ENCODE data around the gene MYH8. TPM values are rescaled to one million over a fixed set of nuclear protein-coding genes. Genes with fewer than 3 reads are reported as not detected.

Gene MYH8
- total RNA-seq, 1 donor from 2014 or later: not detected

GRCh38 chr17:10357768-10358167 is 64.0 kb downstream of the MYH8 start:
- Histone ChIP-seq H3K4me1 (ENCODE audit: insufficient read depth, low read length) (no peaks in the 10 kb centered on the region), H4K20me1 (ENCODE audit: insufficient read depth, low read length) (no peaks in the 10 kb centered on the region), H3K9ac (ENCODE audit: low read length) (no peak overlapping the region), H3K79me2 (ENCODE audit: insufficient read depth, low read length) (no peaks in the 10 kb centered on the region), H2AFZ (ENCODE audit: low read depth, low read length) (no peak overlapping the region), H3K9me3 (ENCODE audit: insufficient read depth, low read depth, low read length) (peaks cover 5% of the 10 kb centered on the region), H3K4me2 (ENCODE audit: low read length) (no peak overlapping the region), H3K36me3 (ENCODE audit: insufficient read depth, low read length) (no peaks in the 10 kb centered on the region), H3K4me3 (ENCODE audit: insufficient read depth, low read depth, low read length) (no peak overlapping the region), H3K27ac (ENCODE audit: low read depth, low read length) (no peak overlapping the region), H3K27me3 (ENCODE audit: insufficient read depth, low read length) (no peaks in the 10 kb centered on the region)
- Mint-ChIP-seq H3K27ac (ENCODE audit: unreplicated experiment) (no peak overlapping the region), H3K36me3 (ENCODE audit: low read depth, unreplicated experiment) (no peaks in the 10 kb centered on the region), H3K9me3 (ENCODE audit: unreplicated experiment) (no peaks in the 10 kb centered on the region), H3K4me1 (ENCODE audit: low read depth, unreplicated experiment) (peaks cover 2% of the 10 kb centered on the region), H3K27me3 (ENCODE audit: low read depth, unreplicated experiment) (no peaks in the 10 kb centered on the region), H3K4me3 (ENCODE audit: unreplicated experiment) (no peak overlapping the region)
- FAIRE-seq (no peak), DNase-seq (ENCODE audit: low read depth) (no peak)
- TF ChIP-seq EZH2 (IDR thresholded peaks at IDR 0.05; ENCODE audit: insufficient read depth, low read length) (no peak), CTCF (IDR thresholded peaks at IDR 0.05; ENCODE audit: insufficient read depth, low read depth, low read length) (no peak)

GRCh38 chr17:10354651-10355050 is 67.1 kb downstream of the MYH8 start:
- no peak overlapping the region for H2AFZ ChIP-seq (ENCODE audit: low read depth, low read length)
- DNase-seq (ENCODE audit: low read depth) (no peak), FAIRE-seq (no peak)
- H3K27me3 Mint-ChIP-seq (ENCODE audit: low read depth, unreplicated experiment): no peaks in the 10 kb centered on the region
- H3K9ac ChIP-seq (ENCODE audit: low read length): no peak overlapping the region
- no peaks in the 10 kb centered on the region for H3K4me1 ChIP-seq (ENCODE audit: insufficient read depth, low read length)
- no peak overlapping the region for H3K4me2 ChIP-seq (ENCODE audit: low read length)
- H3K36me3 ChIP-seq (ENCODE audit: insufficient read depth, low read length): no peaks in the 10 kb centered on the region
- H3K27ac ChIP-seq (ENCODE audit: low read depth, low read length): no peak overlapping the region
- H3K79me2 ChIP-seq (ENCODE audit: insufficient read depth, low read length): no peaks in the 10 kb centered on the region
- no peak overlapping the region for H3K27ac Mint-ChIP-seq (ENCODE audit: unreplicated experiment)
- no peak overlapping the region for H3K4me3 ChIP-seq (ENCODE audit: insufficient read depth, low read depth, low read length)
- H3K9me3 ChIP-seq (ENCODE audit: insufficient read depth, low read depth, low read length): peaks cover 8% of the 10 kb centered on the region
- no peaks in the 10 kb centered on the region for H3K4me1 Mint-ChIP-seq (ENCODE audit: low read depth, unreplicated experiment)
- no peak overlapping the region for H3K4me3 Mint-ChIP-seq (ENCODE audit: unreplicated experiment)
- H4K20me1 ChIP-seq (ENCODE audit: insufficient read depth, low read length): no peaks in the 10 kb centered on the region
- H3K9me3 Mint-ChIP-seq (ENCODE audit: unreplicated experiment): peaks cover 4% of the 10 kb centered on the region
- H3K36me3 Mint-ChIP-seq (ENCODE audit: low read depth, unreplicated experiment): no peaks in the 10 kb centered on the region
- TF ChIP-seq CTCF (IDR thresholded peaks at IDR 0.05; ENCODE audit: insufficient read depth, low read depth, low read length) (no peak), EZH2 (IDR thresholded peaks at IDR 0.05; ENCODE audit: insufficient read depth, low read length) (no peak)
- H3K27me3 ChIP-seq (ENCODE audit: insufficient read depth, low read length): no peaks in the 10 kb centered on the region

GRCh38 chr17:10352893-10353292 is 68.9 kb downstream of the MYH8 start:
- H3K79me2 ChIP-seq (ENCODE audit: insufficient read depth, low read length): no peaks in the 10 kb centered on the region
- no peak for FAIRE-seq
- H3K4me1 Mint-ChIP-seq (ENCODE audit: low read depth, unreplicated experiment): no peaks in the 10 kb centered on the region

More at GRCh38 chr17:10352893-10353292, 68.9 kb downstream of the MYH8 start:
- Mint-ChIP-seq H3K36me3 (ENCODE audit: low read depth, unreplicated experiment) (no peaks in the 10 kb centered on the region), H3K9me3 (ENCODE audit: unreplicated experiment) (peaks cover 4% of the 10 kb centered on the region), H3K27ac (ENCODE audit: unreplicated experiment) (no peak overlapping the region), H3K27me3 (ENCODE audit: low read depth, unreplicated experiment) (peaks cover 2% of the 10 kb centered on the region), H3K4me3 (ENCODE audit: unreplicated experiment) (no peak overlapping the region)
- Histone ChIP-seq H4K20me1 (ENCODE audit: insufficient read depth, low read length) (no peaks in the 10 kb centered on the region), H3K4me1 (ENCODE audit: insufficient read depth, low read length) (no peaks in the 10 kb centered on the region), H2AFZ (ENCODE audit: low read depth, low read length) (no peak overlapping the region), H3K9ac (ENCODE audit: low read length) (no peak overlapping the region), H3K36me3 (ENCODE audit: insufficient read depth, low read length) (no peaks in the 10 kb centered on the region), H3K27me3 (ENCODE audit: insufficient read depth, low read length) (no peaks in the 10 kb centered on the region), H3K27ac (ENCODE audit: low read depth, low read length) (no peak overlapping the region), H3K4me3 (ENCODE audit: insufficient read depth, low read depth, low read length) (no peak overlapping the region), H3K4me2 (ENCODE audit: low read length) (no peak overlapping the region), H3K9me3 (ENCODE audit: insufficient read depth, low read depth, low read length) (peaks cover 8% of the 10 kb centered on the region)
- DNase-seq (ENCODE audit: low read depth): no peak
- TF ChIP-seq EZH2 (IDR thresholded peaks at IDR 0.05; ENCODE audit: insufficient read depth, low read length) (no peak), CTCF (IDR thresholded peaks at IDR 0.05; ENCODE audit: insufficient read depth, low read depth, low read length) (no peak)
